ENCODE measurements around the gene TFPI.

- TF ChIP-seq MXI1 (IDR thresholded peaks at IDR 0.05; ENCODE audit: low read depth, low read length) (no peak), FOXK2 (IDR thresholded peaks at IDR 0.05) (no peak)
Observed at GRCh38 chr2:187493877-187494568, 60.2 kb downstream of the TFPI start.

Data from GM12878 (cell line).